Thoracic aorta (tissue), 2 donors: Measurements from ENCODE around the gene NTMT1. TPM values are rescaled to one million over a fixed set of nuclear protein-coding genes. Genes with fewer than 3 reads are reported as not detected.

Experiments used
- ATAC-seq: fragments of 150-250 bp; one replicate; pipeline ENCODE4 v1.8.0; 2017; ENCODE audit warnings: low read depth; ENCODE audit not compliant: insufficient number of reproducible peaks, low FRiP score
- DNase-seq: peaks from one replicate; pipeline ENCODE4 v3.0.0-alpha.2; 2020; ENCODE audit warnings: low spot score
- H3K27ac ChIP-seq, 2 donors: fragments of 200-600 bp; sonication (generic); 1 replicate in 1 of 2; 2 replicates in 1 of 2; pipeline ENCODE4 v1.5.1; 2016; ENCODE audit warnings: mild to moderate bottlenecking in 2 of 2, moderate library complexity in 2 of 2
- H3K27me3 ChIP-seq: fragments of 200-600 bp; sonication (generic); replicated peaks from 2 replicates; pipeline ENCODE4 v1.6.0; 2016; ENCODE audit warnings: mild to moderate bottlenecking; ENCODE audit not compliant: insufficient read depth
- H3K36me3 ChIP-seq: fragments of 200-600 bp; sonication (generic); one replicate; pipeline ENCODE4 v1.5.1; 2016
- H3K4me1 ChIP-seq, 2 donors: fragments of 200-600 bp; sonication (generic); 1 replicate in 1 of 2; 2 replicates in 1 of 2; pipeline versions ENCODE4 v1.5.1 to v1.6.0; 2016; ENCODE audit warnings: low read depth in 2 of 2, mild to moderate bottlenecking in 1 of 2; ENCODE audit not compliant: control insufficient read depth in 1 of 2
- H3K4me3 ChIP-seq: fragments of 200-600 bp; sonication (generic); 2 replicates; pipeline ENCODE4 v1.5.1; 2016; ENCODE audit warnings: mild to moderate bottlenecking
- H3K9me3 ChIP-seq: fragments of 200-600 bp; sonication (generic); 2 replicates; pipeline ENCODE4 v1.5.1; 2016
- CTCF ChIP-seq: fragments of 200-600 bp; sonication (generic); IDR thresholded peaks from one replicate; pipeline ENCODE4 v1.5.1; 2019; ENCODE audit warnings: antibody characterized with exemption
- total RNA-seq, 2 donors: library from RNA; depleted of rRNA; stranded (reverse); fragments of >200 nt; gene quantifications; one replicate each; pipeline versions ENCODE4 v1.1.0 to v1.2.3, GENCODE V29; 2016

Gene NTMT1
- total RNA-seq, 2 donors from 2014 or later = 16.9 to 27.2 TPM

- ATAC-seq = no peak
Measured at GRCh38 chr9:129653823-129654553, 28.0 kb downstream of the NTMT1 start.

DNA sequence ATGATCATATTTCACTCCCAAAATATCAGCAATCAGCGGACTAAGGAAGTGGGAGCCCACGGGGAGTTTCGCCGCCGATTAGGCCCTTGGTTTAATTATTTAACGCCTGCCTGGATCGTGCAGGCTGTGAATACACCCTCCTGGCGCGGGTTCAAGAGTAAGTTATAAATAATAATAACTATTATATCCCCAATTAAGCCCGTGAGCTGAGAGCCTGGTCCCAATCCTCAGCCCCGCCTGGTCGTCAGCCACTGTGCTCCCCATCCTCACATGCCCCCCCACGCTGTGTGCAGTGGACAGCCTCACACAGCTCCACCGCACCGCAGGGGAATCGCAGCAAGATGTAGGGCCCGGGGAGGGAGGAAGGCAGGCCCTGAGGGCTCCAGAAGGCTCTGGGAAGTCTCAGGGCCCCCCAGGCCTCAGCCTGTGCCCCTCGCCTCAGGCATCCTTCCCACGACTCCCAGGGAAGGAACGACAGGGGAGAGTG, 28.6 kb downstream of the NTMT1 start:
- DNase-seq (no peak), ATAC-seq (no peak)
- no peaks in the 10 kb centered on the region for H3K27me3 ChIP-seq
- H3K4me3 ChIP-seq = no peak overlapping the region
- no peak overlapping the region for H3K27ac ChIP-seq
- no peaks in the 10 kb centered on the region for H3K36me3 ChIP-seq
- H3K4me1 ChIP-seq = peaks cover 0 to 14% of the 10 kb centered on the region in 2 donors
- no peaks in the 10 kb centered on the region for H3K9me3 ChIP-seq
- no peak for TF ChIP-seq CTCF

More at GRCh38 chr9:129653823-129654553, 28.0 kb downstream of the NTMT1 start:
- Histone ChIP-seq H3K27me3 (no peaks in the 10 kb centered on the region), H3K9me3 (no peaks in the 10 kb centered on the region), H3K36me3 (no peaks in the 10 kb centered on the region), H3K4me1 (peaks cover 1 to 19% of the 10 kb centered on the region in 2 donors), H3K4me3 (no peak overlapping the region), H3K27ac (no peak overlapping the region)
- no peak for TF ChIP-seq CTCF
- no peak for DNase-seq

GRCh38 chr9:129655154-129655553, 29.2 kb downstream of the NTMT1 start:
- ATAC-seq (no peak), DNase-seq (no peak)
- no peak overlapping the region for H3K27ac ChIP-seq
- no peak for TF ChIP-seq CTCF
- no peaks in the 10 kb centered on the region for H3K9me3 ChIP-seq
- no peaks in the 10 kb centered on the region for H3K36me3 ChIP-seq
- no peaks in the 10 kb centered on the region for H3K27me3 ChIP-seq
- no peak overlapping the region for H3K4me3 ChIP-seq
- H3K4me1 ChIP-seq = peaks cover 0 to 8% of the 10 kb centered on the region in 2 donors

DNA sequence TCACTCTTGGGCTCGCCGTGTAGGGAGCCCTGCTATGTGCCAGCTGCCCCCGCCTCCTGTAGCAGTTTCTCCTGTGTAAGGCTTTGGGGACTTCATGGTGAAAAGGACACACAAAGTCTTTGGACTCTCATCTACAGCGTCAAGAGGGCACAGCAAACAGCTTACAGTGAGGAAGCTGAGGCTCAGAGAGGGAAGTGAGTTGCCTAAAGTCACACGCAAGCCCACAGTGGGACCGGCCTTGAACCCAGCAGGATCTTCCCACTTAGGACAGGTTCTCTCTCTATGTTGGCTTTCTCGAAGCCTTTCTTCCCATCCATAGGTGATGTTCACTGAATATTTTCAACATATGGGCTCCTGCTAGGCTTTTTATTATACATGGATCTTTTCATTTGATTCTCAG, 29.7 kb downstream of the NTMT1 start:
- Histone ChIP-seq H3K9me3 (no peaks in the 10 kb centered on the region), H3K27ac (no peak overlapping the region), H3K36me3 (no peaks in the 10 kb centered on the region), H3K27me3 (no peaks in the 10 kb centered on the region), H3K4me3 (no peak overlapping the region), H3K4me1 (peaks cover 0 to 3% of the 10 kb centered on the region in 2 donors)
- no peak for TF ChIP-seq CTCF
- ATAC-seq (no peak), DNase-seq (no peak)

- TF ChIP-seq CTCF = no peak
- H3K36me3 ChIP-seq = no peaks in the 10 kb centered on the region
- no peaks in the 10 kb centered on the region for H3K4me1 ChIP-seq
- H3K27me3 ChIP-seq = no peaks in the 10 kb centered on the region
- no peak for DNase-seq
- no peaks in the 10 kb centered on the region for H3K9me3 ChIP-seq
- H3K4me3 ChIP-seq = no peak overlapping the region
- ATAC-seq = no peak
- H3K27ac ChIP-seq = no peak overlapping the region
Measured at GRCh38 chr9:129656795-129657390, 30.9 kb downstream of the NTMT1 start.
